Measurements from ENCODE around the gene FOXN1. TPM values are rescaled to one million over a fixed set of nuclear protein-coding genes. Genes with fewer than 3 reads are reported as not detected.
A peak's percentile ranks its signal among the peaks of the same experiment; 100 is the strongest.

The FOXN1 gene
- total RNA-seq, 1 donor: not detected

DNA sequence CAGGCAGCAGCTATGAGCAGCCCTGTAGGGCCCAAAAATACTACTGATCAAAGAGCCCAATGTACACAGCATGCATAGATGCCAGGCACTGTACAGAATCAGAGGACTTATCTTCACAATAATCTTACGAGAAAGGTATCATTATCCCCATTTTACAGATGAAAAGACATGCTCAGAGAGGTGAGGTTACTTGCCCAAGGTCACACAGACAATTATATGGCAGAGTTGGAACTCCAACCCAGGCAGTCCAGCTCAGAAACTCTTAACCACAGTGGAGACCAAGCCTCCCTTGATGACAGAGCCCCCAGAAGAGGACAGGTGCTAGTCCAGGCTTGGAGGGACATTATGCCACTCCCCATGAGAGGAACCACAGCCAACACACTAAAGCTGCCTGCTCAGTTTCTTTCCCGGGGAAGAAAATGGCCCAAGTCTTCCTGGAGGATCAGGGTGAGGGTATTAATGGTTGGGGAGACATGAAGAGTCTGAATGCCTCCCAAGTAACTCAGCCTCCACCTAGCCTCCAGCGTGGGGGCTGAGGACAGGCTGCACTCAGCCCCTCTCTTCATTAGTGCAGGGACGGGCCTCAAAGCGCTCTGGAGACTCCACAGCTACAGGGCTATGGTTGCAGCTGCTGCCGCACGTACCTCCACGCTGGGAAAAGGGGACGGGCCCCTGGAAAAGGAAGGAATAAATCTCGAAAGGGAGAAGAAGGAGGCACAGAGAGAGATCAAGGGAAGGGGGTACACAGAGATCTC is 45.5 kb downstream of the FOXN1 start:
- Histone ChIP-seq H3K4me2 (ENCODE audit: insufficient read depth, low read length) (peak overlapping the region; percentile 90), H3K4me1 (ENCODE audit: insufficient read depth, low read length) (peaks cover 5% of the 10 kb centered on the region), H3K27ac (ENCODE audit: low read depth, low read length) (no peak overlapping the region), H2AFZ (ENCODE audit: low read length) (peak overlapping the region; percentile 81), H4K20me1 (ENCODE audit: insufficient read depth, low read length) (peaks cover 39% of the 10 kb centered on the region), H3K36me3 (ENCODE audit: insufficient read depth, low read length) (peaks cover 41% of the 10 kb centered on the region), H3K9me3 (ENCODE audit: low read depth, low read length) (no peaks in the 10 kb centered on the region), H3K27me3 (ENCODE audit: insufficient read depth, low read length) (no peaks in the 10 kb centered on the region), H3K4me3 (ENCODE audit: insufficient read depth, low read length) (peak overlapping the region; percentile 81), H3K79me2 (ENCODE audit: insufficient read depth, low read length) (peaks cover 20% of the 10 kb centered on the region)
- peak; percentile 96 for DNase-seq (ENCODE audit: insufficient read length, low spot score, missing footprints)
- TF ChIP-seq, protein P1, sequence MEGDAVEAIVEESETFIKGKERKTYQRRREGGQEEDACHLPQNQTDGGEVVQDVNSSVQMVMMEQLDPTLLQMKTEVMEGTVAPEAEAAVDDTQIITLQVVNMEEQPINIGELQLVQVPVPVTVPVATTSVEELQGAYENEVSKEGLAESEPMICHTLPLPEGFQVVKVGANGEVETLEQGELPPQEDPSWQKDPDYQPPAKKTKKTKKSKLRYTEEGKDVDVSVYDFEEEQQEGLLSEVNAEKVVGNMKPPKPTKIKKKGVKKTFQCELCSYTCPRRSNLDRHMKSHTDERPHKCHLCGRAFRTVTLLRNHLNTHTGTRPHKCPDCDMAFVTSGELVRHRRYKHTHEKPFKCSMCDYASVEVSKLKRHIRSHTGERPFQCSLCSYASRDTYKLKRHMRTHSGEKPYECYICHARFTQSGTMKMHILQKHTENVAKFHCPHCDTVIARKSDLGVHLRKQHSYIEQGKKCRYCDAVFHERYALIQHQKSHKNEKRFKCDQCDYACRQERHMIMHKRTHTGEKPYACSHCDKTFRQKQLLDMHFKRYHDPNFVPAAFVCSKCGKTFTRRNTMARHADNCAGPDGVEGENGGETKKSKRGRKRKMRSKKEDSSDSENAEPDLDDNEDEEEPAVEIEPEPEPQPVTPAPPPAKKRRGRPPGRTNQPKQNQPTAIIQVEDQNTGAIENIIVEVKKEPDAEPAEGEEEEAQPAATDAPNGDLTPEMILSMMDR (IDR thresholded peaks at IDR 0.05; ENCODE audit: extremely low read depth, low read depth, low read length): no peak

DNA sequence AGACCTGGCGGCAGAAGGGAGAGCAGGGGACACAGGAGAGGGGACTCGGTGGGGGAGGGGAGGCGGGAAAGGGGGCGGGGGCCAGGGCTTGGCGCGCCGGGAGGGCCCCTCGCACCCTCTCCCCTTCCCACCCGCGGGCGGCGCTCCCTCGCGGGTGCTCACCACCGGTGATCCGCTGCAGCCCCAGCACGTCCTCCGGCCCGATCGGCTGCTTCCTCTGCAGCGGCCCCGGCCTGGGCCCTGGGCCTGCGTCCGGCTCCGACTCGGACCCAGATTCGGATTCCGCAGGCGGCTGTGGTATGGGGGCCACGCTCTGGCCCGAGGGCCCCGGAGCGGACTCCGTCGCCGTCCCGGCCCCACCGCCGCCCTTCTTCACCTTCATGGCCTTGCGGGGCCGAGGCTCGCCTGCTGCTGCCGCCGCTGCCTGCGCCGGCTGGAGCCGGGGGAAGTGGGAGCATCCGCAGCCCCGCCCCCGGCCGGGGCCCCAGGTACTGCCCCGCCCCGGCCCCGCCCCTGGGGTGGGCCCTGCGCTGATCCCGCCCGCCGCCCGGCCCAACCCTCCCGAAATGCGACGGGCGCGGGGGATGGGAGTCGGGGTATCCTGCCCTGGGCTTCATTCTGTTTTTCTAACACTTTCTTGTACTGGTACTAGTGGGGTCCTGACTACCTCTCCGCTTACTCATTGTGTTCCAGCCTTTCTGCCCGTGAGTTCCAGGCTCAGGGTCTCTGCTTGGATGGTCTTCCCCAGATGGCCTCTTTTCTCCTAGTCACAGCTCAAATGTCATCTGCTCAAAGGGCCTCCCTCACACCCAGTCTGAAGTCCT is 46.2 kb downstream of the FOXN1 start, which contains the start of gene UNC119:
TSS of gene UNC119 (minus strand) at position 449 of the 824 bp plus-strand sequence. CDS start at position 382, 67 bp downstream.
- H3K27ac ChIP-seq (ENCODE audit: low read depth, low read length): no peak within 1 kb of the TSS
- H2AFZ ChIP-seq (ENCODE audit: low read length): peak within 1 kb of the TSS; percentile 81
- peaks cover 39% of the 10 kb centered on the region for H3K36me3 ChIP-seq (ENCODE audit: insufficient read depth, low read length)
- peak within 1 kb of the TSS; percentile 81 for H3K4me3 ChIP-seq (ENCODE audit: insufficient read depth, low read length)
- peaks cover 39% of the 10 kb centered on the region for H4K20me1 ChIP-seq (ENCODE audit: insufficient read depth, low read length)
- H3K9me3 ChIP-seq (ENCODE audit: low read depth, low read length): no peaks in the 10 kb centered on the region
- no peaks in the 10 kb centered on the region for H3K27me3 ChIP-seq (ENCODE audit: insufficient read depth, low read length)
- peaks cover 20% of the 10 kb centered on the region for H3K79me2 ChIP-seq (ENCODE audit: insufficient read depth, low read length)
- DNase-seq (ENCODE audit: insufficient read length, low spot score, missing footprints): peak; percentile 98
- peaks cover 5% of the 10 kb centered on the region for H3K4me1 ChIP-seq (ENCODE audit: insufficient read depth, low read length)
- TF ChIP-seq, protein P1 (IDR thresholded peaks at IDR 0.05; ENCODE audit: extremely low read depth, low read depth, low read length): no peak
- peak within 1 kb of the TSS; percentile 90 for H3K4me2 ChIP-seq (ENCODE audit: insufficient read depth, low read length)

DNA sequence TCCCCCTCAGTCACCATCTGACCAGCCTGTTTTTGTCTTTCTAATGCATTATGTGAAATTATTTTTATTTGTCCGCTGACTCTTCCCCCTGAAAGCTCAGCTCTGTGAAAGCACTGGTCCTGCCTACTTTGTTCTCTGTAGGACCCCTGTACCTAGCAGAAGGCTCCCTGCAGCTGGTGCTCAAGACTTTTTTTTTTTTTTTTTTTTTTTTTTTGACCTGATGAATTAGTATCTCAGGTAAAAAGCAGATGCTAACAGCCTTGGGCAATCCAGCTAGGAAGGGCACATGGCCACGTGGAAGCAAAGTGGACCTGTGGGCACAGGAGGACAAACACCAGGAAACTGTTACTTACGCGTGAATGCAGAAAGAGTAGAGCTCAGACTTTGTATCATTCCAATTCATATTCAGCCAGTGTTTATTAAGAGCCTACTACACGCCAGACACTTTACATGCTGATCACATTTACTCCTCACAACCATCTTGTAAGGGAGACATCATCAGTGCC is 46.9 kb downstream of the FOXN1 start:
- H3K27ac ChIP-seq (ENCODE audit: low read depth, low read length): no peak overlapping the region
- DNase-seq (ENCODE audit: insufficient read length, low spot score, missing footprints): no peak
- peaks cover 20% of the 10 kb centered on the region for H3K79me2 ChIP-seq (ENCODE audit: insufficient read depth, low read length)
- H3K4me3 ChIP-seq (ENCODE audit: insufficient read depth, low read length): peak overlapping the region; percentile 81
- peak overlapping the region; percentile 90 for H3K4me2 ChIP-seq (ENCODE audit: insufficient read depth, low read length)
- TF ChIP-seq, protein P1 (IDR thresholded peaks at IDR 0.05; ENCODE audit: extremely low read depth, low read depth, low read length): no peak
- H3K36me3 ChIP-seq (ENCODE audit: insufficient read depth, low read length): peaks cover 42% of the 10 kb centered on the region
- H3K9me3 ChIP-seq (ENCODE audit: low read depth, low read length): no peaks in the 10 kb centered on the region
- H4K20me1 ChIP-seq (ENCODE audit: insufficient read depth, low read length): peaks cover 32% of the 10 kb centered on the region
- H2AFZ ChIP-seq (ENCODE audit: low read length): peak overlapping the region; percentile 38
- H3K27me3 ChIP-seq (ENCODE audit: insufficient read depth, low read length): no peaks in the 10 kb centered on the region
- peaks cover 5% of the 10 kb centered on the region for H3K4me1 ChIP-seq (ENCODE audit: insufficient read depth, low read length)
